ENCODE data around the gene DNLZ. TPM values are rescaled to one million over a fixed set of nuclear protein-coding genes. Genes with fewer than 3 reads are reported as not detected.

Gene DNLZ
- polyA plus RNA-seq, 2 of the 4 experiments (the other 2 are of a cell fraction), result 8.0 to 19.9 TPM

DNA sequence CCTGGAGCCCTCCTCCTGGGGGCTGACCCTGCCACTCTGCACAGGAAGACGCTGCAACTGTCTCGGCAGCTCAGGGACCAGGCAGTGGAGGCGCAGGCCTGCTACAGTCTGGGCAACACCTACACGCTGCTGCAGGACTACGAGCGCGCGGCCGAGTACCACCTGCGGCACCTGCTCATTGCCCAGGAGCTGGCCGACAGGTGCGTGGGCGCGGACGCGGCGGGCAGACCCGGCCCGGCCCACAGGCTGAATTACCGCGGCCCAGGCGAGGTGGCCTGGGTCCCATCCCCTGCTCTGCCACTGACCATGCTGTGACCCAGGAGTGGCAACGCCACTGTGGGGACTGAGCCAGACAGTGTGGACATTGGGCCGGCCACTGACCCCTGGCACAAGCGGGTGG lies 25.0 kb downstream of the DNLZ start:
- ChIA-PET POLR2A (interaction anchor here (0.6 to 1.9 kb wide), 2 partner anchors 24 to 63 kb away, joined by 3 to 8 read pairs; no protein-coding TSS in a partner anchor), CTCF (interaction anchor here (0.7 to 2.6 kb wide), 12 partner anchors 10 to 293 kb away, joined by 3 to 14 read pairs (median 4); partner anchors contain the start of gene GPSM1)
- no peak overlapping the region for H3K4me3 ChIP-seq
- H3K27ac ChIP-seq, result no peak overlapping the region
- 0 out of 3 replicates have a peak, but pooled peaks cover 3% of the 10 kb centered on the region for H3K4me1 ChIP-seq
- DNase-seq (ENCODE audit: low read depth in 1 of 2, low spot score in 1 of 2) (no peak), FAIRE-seq (no peak), ATAC-seq (no peak)
- H3K9me3 ChIP-seq, result no peaks in the 10 kb centered on the region
- TF ChIP-seq ZSCAN20 (CRISPR knock-in tag; IDR thresholded peaks at IDR 0.05) (no peak), CEBPB (IDR thresholded peaks at IDR 0.05) (no peak), JUN (IDR thresholded peaks at IDR 0.05) (no peak), MAFK (IDR thresholded peaks at IDR 0.05; ENCODE audit: partially characterized antibody) (no peak), USF2 (IDR thresholded peaks at IDR 0.05) (no peak), RAD21 (conservative IDR thresholded peaks at IDR 0.05 in 1 of 2, IDR thresholded peaks at IDR 0.05 in 1 of 2) (no peak), SREBF2 (IDR thresholded peaks at IDR 0.05) (no peak)
- TF ChIP-seq, protein P1, sequence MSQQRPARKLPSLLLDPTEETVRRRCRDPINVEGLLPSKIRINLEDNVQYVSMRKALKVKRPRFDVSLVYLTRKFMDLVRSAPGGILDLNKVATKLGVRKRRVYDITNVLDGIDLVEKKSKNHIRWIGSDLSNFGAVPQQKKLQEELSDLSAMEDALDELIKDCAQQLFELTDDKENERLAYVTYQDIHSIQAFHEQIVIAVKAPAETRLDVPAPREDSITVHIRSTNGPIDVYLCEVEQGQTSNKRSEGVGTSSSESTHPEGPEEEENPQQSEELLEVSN (IDR thresholded peaks at IDR 0.05; ENCODE audit: borderline replicate concordance, low read depth), result no peak
- 92% methylated on average over 17 of the region's 25 CpGs for WGBS (ENCODE audit: missing lambda C conversion rate)
- H3K4me2 ChIP-seq, result no peak overlapping the region

GRCh38 chr9:136337416-136338395 lies 25.8 kb downstream of the DNLZ start:
- Histone ChIP-seq H3K27ac (no peak overlapping the region), H3K4me1 (0 out of 3 replicates have a peak, but pooled peaks cover 3% of the 10 kb centered on the region), H3K9me3 (no peaks in the 10 kb centered on the region), H3K4me3 (no peak overlapping the region), H3K4me2 (no peak overlapping the region)
- ChIA-PET POLR2A (interaction anchor here (0.8 kb wide), 1 partner anchor 25 kb away, joined by 3 read pairs; no protein-coding TSS in a partner anchor), CTCF (interaction anchor here (0.7 to 3.2 kb wide), 17 partner anchors 8 to 294 kb away, joined by 3 to 15 read pairs (median 4); partner anchors contain the start of genes DNLZ and GPSM1)
- ATAC-seq (no peak), FAIRE-seq (no peak), DNase-seq (ENCODE audit: low read depth in 1 of 2, low spot score in 1 of 2) (no peak)
- TF ChIP-seq ZC3H11A (IDR thresholded peaks at IDR 0.05) (no peak), USF2 (IDR thresholded peaks at IDR 0.05) (no peak), MAZ (IDR thresholded peaks at IDR 0.05; ENCODE audit: borderline replicate concordance, low read depth, low read length) (no peak), JUNB (IDR thresholded peaks at IDR 0.05) (no peak), CTCF (IDR thresholded peaks at IDR 0.05) (no peak), ZSCAN20 (CRISPR knock-in tag; IDR thresholded peaks at IDR 0.05) (no peak), BCL3 (IDR thresholded peaks at IDR 0.05) (no peak), POLR2A (IDR thresholded peaks at IDR 0.05; ENCODE audit: low read length) (no peak), POLR2AphosphoS2 (conservative IDR thresholded peaks at IDR 0.05; ENCODE audit: low read length) (no peak), EHF (CRISPR knock-in tag; IDR thresholded peaks at IDR 0.05) (no peak), JUN (IDR thresholded peaks at IDR 0.05) (no peak), CHD4 (IDR thresholded peaks at IDR 0.05; ENCODE audit: borderline replicate concordance) (no peak), KDM1A (IDR thresholded peaks at IDR 0.05; ENCODE audit: low read depth) (no peak), HOXA7 (CRISPR knock-in tag; IDR thresholded peaks at IDR 0.05) (no peak), HOXB13 (CRISPR knock-in tag; IDR thresholded peaks at IDR 0.05; ENCODE audit: low read depth) (no peak), CBX8 (IDR thresholded peaks at IDR 0.05) (no peak), SMC3 (IDR thresholded peaks at IDR 0.05) (no peak)
- TF ChIP-seq, protein P2, sequence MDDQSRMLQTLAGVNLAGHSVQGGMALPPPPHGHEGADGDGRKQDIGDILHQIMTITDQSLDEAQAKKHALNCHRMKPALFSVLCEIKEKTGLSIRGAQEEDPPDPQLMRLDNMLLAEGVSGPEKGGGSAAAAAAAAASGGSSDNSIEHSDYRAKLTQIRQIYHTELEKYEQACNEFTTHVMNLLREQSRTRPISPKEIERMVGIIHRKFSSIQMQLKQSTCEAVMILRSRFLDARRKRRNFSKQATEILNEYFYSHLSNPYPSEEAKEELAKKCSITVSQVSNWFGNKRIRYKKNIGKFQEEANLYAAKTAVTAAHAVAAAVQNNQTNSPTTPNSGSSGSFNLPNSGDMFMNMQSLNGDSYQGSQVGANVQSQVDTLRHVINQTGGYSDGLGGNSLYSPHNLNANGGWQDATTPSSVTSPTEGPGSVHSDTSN (IDR thresholded peaks at IDR 0.05), result no peak
- TF ChIP-seq, protein P1 (IDR thresholded peaks at IDR 0.05; ENCODE audit: borderline replicate concordance, low read depth), result no peak
- 92% methylated on average over 31 of the region's 43 CpGs for WGBS (ENCODE audit: missing lambda C conversion rate)

All from A549 (cell line).